H1 (cell line): ENCODE results near the gene ELP1. TPM values are rescaled to one million over a fixed set of nuclear protein-coding genes. Genes with fewer than 3 reads are reported as not detected.

Source experiments
- CTCF ChIA-PET: fragments of 300-600 bp; sonication (Branson Sonifier 250); formaldehyde crosslinking; loops from one replicate; lab custom pipeline; 2021; ENCODE audit not compliant: partially characterized antibody; lab: Charles Lee
- POLR2A ChIA-PET: fragments of 300-600 bp; sonication (Branson Sonifier 250); formaldehyde crosslinking; loops from one replicate; lab custom pipeline; 2021; ENCODE audit warnings: inconsistent platforms; ENCODE audit not compliant: partially characterized antibody; lab: Charles Lee
- DNase-seq, 2 experiments: peaks; one replicate each; pipeline versions ENCODE4 v3.0.0 to v3.0.0-alpha.2; 2010 to 2022; ENCODE audit warnings: low spot score in 2 of 2, low read depth in 1 of 2, mixed read lengths in 1 of 2
- FAIRE-seq: peaks from 2 replicates; lab custom pipeline; 2011; peaks lifted over from hg19 to GRCh38; lab: Jason Lieb, UNC
- H2AFZ ChIP-seq: 2 replicates; pipeline ENCODE4 v1.8.1; 2012; ENCODE audit warnings: low read length, inconsistent platforms
- H2AK5ac ChIP-seq: 2 replicates; pipeline ENCODE4 v1.6.1; 2013; ENCODE audit warnings: low read depth, low read length
- H2BK120ac ChIP-seq: replicated peaks from 2 replicates; pipeline ENCODE3; 2013; ENCODE audit warnings: low read depth, low read length, inconsistent platforms
- H2BK12ac ChIP-seq: 2 replicates; pipeline ENCODE4 v1.6.1; 2013; ENCODE audit warnings: low read depth, low read length
- H2BK15ac ChIP-seq: 2 replicates; pipeline ENCODE4 v1.6.1; 2013; ENCODE audit warnings: low read length
- H2BK20ac ChIP-seq: 2 replicates; pipeline ENCODE4 v1.6.1; 2013; ENCODE audit warnings: low read length
- H2BK5ac ChIP-seq: 2 replicates; pipeline ENCODE4 v1.6.1; 2013; ENCODE audit warnings: low read depth, low read length
- H3K14ac ChIP-seq: 2 replicates; pipeline ENCODE4 v1.6.1; 2013; ENCODE audit warnings: inconsistent platforms; ENCODE audit not compliant: insufficient read length
- H3K18ac ChIP-seq: 2 replicates; pipeline ENCODE4 v1.6.1; 2013; ENCODE audit warnings: low read length; ENCODE audit errors: extremely low read depth
- H3K23ac ChIP-seq: 2 replicates; pipeline ENCODE4 v1.6.1; 2013; ENCODE audit warnings: inconsistent platforms; ENCODE audit not compliant: insufficient read length
- H3K23me2 ChIP-seq: 2 replicates; pipeline ENCODE4 v1.6.1; 2013; ENCODE audit warnings: low read depth, low read length
- H3K27ac ChIP-seq: 2 replicates; pipeline ENCODE4 v1.6.1; 2011; ENCODE audit warnings: low read depth, low read length, inconsistent platforms
- H3K27me3 ChIP-seq, 4 experiments: replicated peaks in 1 of 4; 1 replicate in 1 of 4; 2 replicates in 3 of 4; pipeline versions ENCODE4 v1.6.1 to v1.8.1; 2011 to 2013; ENCODE audit warnings: low read length in 3 of 4, mild to moderate bottlenecking in 3 of 4, inconsistent platforms in 2 of 4, mixed read lengths in 2 of 4, moderate library complexity in 1 of 4; ENCODE audit not compliant: control insufficient read depth in 3 of 4, insufficient read depth in 3 of 4; ENCODE audit errors: extremely low read depth in 1 of 4
- H3K36me3 ChIP-seq, 4 experiments: 2 replicates each; pipeline versions ENCODE4 v1.6.1 to v1.8.1; 2011 to 2013; ENCODE audit warnings: mild to moderate bottlenecking in 4 of 4, low read length in 3 of 4, moderate library complexity in 2 of 4, control low read depth in 1 of 4, inconsistent platforms in 1 of 4; ENCODE audit not compliant: insufficient read depth in 4 of 4, control insufficient read depth in 2 of 4
- H3K4ac ChIP-seq: replicated peaks from 2 replicates; pipeline ENCODE3; 2013; ENCODE audit warnings: low read length, low read depth, mixed read lengths, inconsistent platforms; ENCODE audit not compliant: insufficient read length
- H3K4me1 ChIP-seq, 4 experiments: replicated peaks in 1 of 4; 1 replicate in 1 of 4; 2 replicates in 3 of 4; pipeline versions ENCODE4 v1.6.1 to v1.8.1; 2011 to 2013; ENCODE audit warnings: low read length in 3 of 4, inconsistent platforms in 2 of 4, mixed read lengths in 1 of 4; ENCODE audit not compliant: insufficient read depth in 4 of 4, control insufficient read depth in 3 of 4
- H3K4me2 ChIP-seq, 2 experiments: 2 replicates each; pipeline versions ENCODE4 v1.6.1 to v1.8.1; 2011 to 2013; ENCODE audit warnings: low read depth in 2 of 2, low read length in 2 of 2, control low read depth in 1 of 2, inconsistent platforms in 1 of 2, mild to moderate bottlenecking in 1 of 2; ENCODE audit not compliant: insufficient read depth in 1 of 2
- H3K4me3 ChIP-seq, 4 experiments: fragments of 200-600, 300-600 bp in 1 of 4; sonication (generic), shearing (Covaris generic), sonication (Bioruptor Twin) in 1 of 4; 2 replicates each; pipeline versions ENCODE4 v1.5.1 to v1.8.1; 2011 to 2016; ENCODE audit warnings: low read length in 4 of 4, low read depth in 3 of 4, control low read depth in 2 of 4, inconsistent platforms in 2 of 4, mild to moderate bottlenecking in 2 of 4, mixed read lengths in 1 of 4, moderate library complexity in 1 of 4; ENCODE audit not compliant: insufficient read depth in 2 of 4; ENCODE audit errors: extremely low read depth in 1 of 4
- H3K56ac ChIP-seq: replicated peaks from 2 replicates; pipeline ENCODE3; 2013; ENCODE audit warnings: low read depth, mild to moderate bottlenecking, mixed read lengths, low read length, inconsistent platforms; ENCODE audit not compliant: insufficient read length
- H3K79me1 ChIP-seq: 2 replicates; pipeline ENCODE4 v1.6.1; 2013; ENCODE audit warnings: low read depth, low read length, control low read depth
- H3K79me2 ChIP-seq, 2 experiments: 2 replicates each; pipeline versions ENCODE4 v1.6.1 to v1.8.1; 2012 to 2013; ENCODE audit warnings: low read length in 2 of 2, mild to moderate bottlenecking in 2 of 2, inconsistent platforms in 1 of 2; ENCODE audit not compliant: insufficient read depth in 2 of 2, control insufficient read depth in 1 of 2
- H3K9ac ChIP-seq, 4 experiments: replicated peaks in 1 of 4; 1 replicate in 1 of 4; 2 replicates in 3 of 4; pipeline versions ENCODE4 v1.6.1 to v1.8.1; 2011 to 2013; ENCODE audit warnings: low read depth in 3 of 4, low read length in 3 of 4, control low read depth in 2 of 4, mild to moderate bottlenecking in 2 of 4, moderate library complexity in 2 of 4, inconsistent platforms in 1 of 4; ENCODE audit errors: extremely low read depth in 1 of 4
- H3K9me3 ChIP-seq, 2 experiments: 2 replicates each; pipeline versions ENCODE4 v1.6.1 to v1.8.1; 2012 to 2013; ENCODE audit warnings: mild to moderate bottlenecking in 2 of 2, moderate library complexity in 2 of 2, control low read depth in 1 of 2, inconsistent platforms in 1 of 2, low read depth in 1 of 2, low read length in 1 of 2, mixed read lengths in 1 of 2; ENCODE audit not compliant: insufficient read depth in 2 of 2
- H4K20me1 ChIP-seq, 2 experiments: replicated peaks in 1 of 2; 2 replicates each; pipeline versions ENCODE3 to v1.8.1; 2011 to 2013; ENCODE audit warnings: inconsistent platforms in 2 of 2, low read length in 2 of 2, mild to moderate bottlenecking in 1 of 2; ENCODE audit not compliant: insufficient read depth in 2 of 2, control insufficient read depth in 1 of 2
- H4K5ac ChIP-seq: 2 replicates; pipeline ENCODE4 v1.6.1; 2013; ENCODE audit warnings: low read length, low read depth, mixed read lengths, inconsistent platforms; ENCODE audit not compliant: insufficient read length
- H4K8ac ChIP-seq: 2 replicates; pipeline ENCODE4 v1.8.0; 2013; ENCODE audit warnings: mild to moderate bottlenecking, moderate library complexity, low read length, inconsistent platforms; ENCODE audit not compliant: insufficient read depth; ENCODE audit errors: extremely low read depth
- H4K91ac ChIP-seq: replicated peaks from 2 replicates; pipeline ENCODE3; 2013; ENCODE audit warnings: low read length, mixed read lengths, inconsistent platforms; ENCODE audit not compliant: insufficient read length
- BACH1 ChIP-seq: IDR thresholded peaks from 2 replicates; pipeline ENCODE4 v1.6.1; 2012; ENCODE audit warnings: low read length, improper control_type of control experiment
- CTCF ChIP-seq, 3 experiments: IDR thresholded peaks; 1 replicate in 2 of 3; 2 replicates in 1 of 3; pipeline versions ENCODE4 v1.5.1 to v1.6.1; 2011; ENCODE audit warnings: low read length in 3 of 3, mild to moderate bottlenecking in 3 of 3, inconsistent platforms in 2 of 3, low read depth in 1 of 3, moderate library complexity in 1 of 3; ENCODE audit not compliant: insufficient read depth in 1 of 3; ENCODE audit errors: control extremely low read depth in 1 of 3
- ZNF274 ChIP-seq: IDR thresholded peaks from 2 replicates; pipeline ENCODE4 v1.7.0; 2012; ENCODE audit warnings: low read length, borderline replicate concordance; ENCODE audit errors: extremely low read depth
- WGBS, 2 experiments: shearing (Covaris generic) in 1 of 2; methylation state at CpG; one replicate each; pipeline versions ENCODE4 v1.1.6 to v1.1.7; 2013 to 2015; ENCODE audit warnings: low lambda C conversion rate in 2 of 2, mixed read lengths in 2 of 2, inconsistent platforms in 1 of 2, low coverage in 1 of 2, missing lambda C conversion rate in 1 of 2; ENCODE audit not compliant: insufficient replicate concordance in 2 of 2, insufficient coverage in 1 of 2, insufficient read length in 1 of 2; ENCODE audit errors: extremely low coverage in 1 of 2, missing lambda C conversion rate in 1 of 2; 5-methylcytosine and 5-hydroxymethylcytosine counted together
- polyA plus RNA-seq, 7 experiments: library from polyadenylated mRNA; depleted of rRNA in 3 of 7; stranded (reverse) in 5 of 7; unstranded in 2 of 7; fragments of >200 nt in 5 of 7; fragments of 200-250 nt in 2 of 7; gene quantifications; 1 replicate in 5 of 7; 2 replicates in 1 of 7; 4 replicates in 1 of 7; pipeline versions ENCODE4 v1.2.1 to v1.2.3, GENCODE V29; 2011 to 2013; ENCODE audit warnings: missing spikeins in 2 of 7, mixed read lengths in 2 of 7
- total RNA-seq: library from RNA; stranded (reverse); fragmentation: NEBNext Ultra II Directional; extraction: Animal tissue kit (Norgen Biotek cat#: 25700); gene quantifications from 2 replicates; pipeline ENCODE4 v1.2.1, GENCODE V29; 2021

The ELP1 gene
- total and polyA plus RNA-seq, 2 of the 8 experiments (the other 6 are each of a cell fraction or from before 2014, with no cell fraction given): 13.9 to 31.3 TPM

GRCh38 chr9:108869092-108869725 lies 64.7 kb downstream of the ELP1 start:
- CTCF ChIA-PET: interaction anchor here (0.8 to 1.2 kb wide), 2 partner anchors 11 to 14 kb away, joined by 3 read pairs; partner anchors contain the start of gene ACTL7B
- no peak overlapping the region for H3K23ac ChIP-seq
- FAIRE-seq: no peak
- H3K56ac ChIP-seq: no peak overlapping the region
- H4K5ac ChIP-seq: no peak overlapping the region
- H3K9me3 ChIP-seq: no peaks in the 10 kb centered on the region
- H4K20me1 ChIP-seq: peaks cover 0 to 1% of the 10 kb centered on the region in 2 experiments
- no peak overlapping the region for H2BK5ac ChIP-seq
- no peaks in the 10 kb centered on the region for H3K4me1 ChIP-seq
- no peak overlapping the region for H3K14ac ChIP-seq
- H3K4me2 ChIP-seq: no peak overlapping the region
- no peak overlapping the region for H2AFZ ChIP-seq
- no peaks in the 10 kb centered on the region for H3K27me3 ChIP-seq
- H4K8ac ChIP-seq: no peak overlapping the region
- H3K36me3 ChIP-seq: peaks cover 0 to 20% (median 12%) of the 10 kb centered on the region in 4 experiments; a peak in 4 of 8 replicates
- no peak overlapping the region for H2BK20ac ChIP-seq
- H3K27ac ChIP-seq: no peak overlapping the region
- H3K79me2 ChIP-seq: no peaks in the 10 kb centered on the region
- no peak overlapping the region for H2AK5ac ChIP-seq
- no peak overlapping the region for H3K4ac ChIP-seq
- H2BK120ac ChIP-seq: no peak overlapping the region
- H2BK15ac ChIP-seq: no peak overlapping the region
- 54% methylated on average over 3 of the region's 3 CpGs; no CpG with 5 or more reads in 1 of the 2 experiments for WGBS, 2 experiments
- H3K4me3 ChIP-seq: no peak overlapping the region
- POLR2A ChIA-PET: no interaction called here
- H3K18ac ChIP-seq: no peak overlapping the region
- DNase-seq: no peak
- no peak overlapping the region for H4K91ac ChIP-seq
- no peak overlapping the region for H3K9ac ChIP-seq
- no peaks in the 10 kb centered on the region for H3K79me1 ChIP-seq
- no peak overlapping the region for H2BK12ac ChIP-seq
- H3K23me2 ChIP-seq: no peaks in the 10 kb centered on the region
- no peak for TF ChIP-seq BACH1
- no peak for TF ChIP-seq CTCF (IDR thresholded peaks at IDR 0.05; ENCODE audit: control extremely low read depth in 1 of 3, insufficient read depth in 1 of 3, low read depth in 1 of 3, low read length in 3 of 3)
- TF ChIP-seq ZNF274: no peak
